GM13977 (cell line): ENCODE data around the gene FHL1.

Experiments
- DNase-seq: peaks from one replicate; pipeline ENCODE4 v3.0.0; 2012; ENCODE audit warnings: low spot score
- in situ Hi-C: fragments of 300-500 bp; cut with MboI; formaldehyde crosslinking; loops from one replicate; pipeline ENCODE4 v1.12.0; 2022; ENCODE audit warnings: low sequenced_read_pairs, low pct_unique_long_range_greater_than_20kb, mixed read lengths, inconsistent platforms; ENCODE audit not compliant: unreplicated experiment
- TF ChIP-seq, protein P1 (sequence below): IDR thresholded peaks from 2 replicates; pipeline ENCODE4 v1.5.1; 2012; ENCODE audit warnings: mild to moderate bottlenecking, control low read depth; ENCODE audit not compliant: insufficient read depth; ENCODE audit errors: extremely low read depth, missing control alignments

Gene FHL1

DNA sequence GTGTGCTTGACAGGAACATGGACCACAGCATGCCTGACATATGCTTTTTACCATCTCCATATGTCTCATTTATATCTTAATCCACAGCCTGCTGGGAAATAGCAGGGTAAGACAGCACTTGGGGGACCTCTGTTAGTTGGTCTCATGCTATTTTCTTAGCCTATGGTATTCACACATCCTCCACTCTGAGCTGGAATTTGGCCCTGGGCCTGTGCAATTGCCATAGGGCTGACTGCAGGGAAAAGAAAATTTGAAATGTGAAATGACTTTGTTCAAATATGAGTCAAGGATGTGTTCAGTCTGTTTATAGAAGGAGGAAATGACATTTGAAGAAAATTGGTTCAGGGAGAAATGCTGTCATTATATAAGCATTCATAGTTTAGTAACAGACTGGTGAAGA lies 113.4 kb downstream of the FHL1 start:
- TF ChIP-seq, protein P1, sequence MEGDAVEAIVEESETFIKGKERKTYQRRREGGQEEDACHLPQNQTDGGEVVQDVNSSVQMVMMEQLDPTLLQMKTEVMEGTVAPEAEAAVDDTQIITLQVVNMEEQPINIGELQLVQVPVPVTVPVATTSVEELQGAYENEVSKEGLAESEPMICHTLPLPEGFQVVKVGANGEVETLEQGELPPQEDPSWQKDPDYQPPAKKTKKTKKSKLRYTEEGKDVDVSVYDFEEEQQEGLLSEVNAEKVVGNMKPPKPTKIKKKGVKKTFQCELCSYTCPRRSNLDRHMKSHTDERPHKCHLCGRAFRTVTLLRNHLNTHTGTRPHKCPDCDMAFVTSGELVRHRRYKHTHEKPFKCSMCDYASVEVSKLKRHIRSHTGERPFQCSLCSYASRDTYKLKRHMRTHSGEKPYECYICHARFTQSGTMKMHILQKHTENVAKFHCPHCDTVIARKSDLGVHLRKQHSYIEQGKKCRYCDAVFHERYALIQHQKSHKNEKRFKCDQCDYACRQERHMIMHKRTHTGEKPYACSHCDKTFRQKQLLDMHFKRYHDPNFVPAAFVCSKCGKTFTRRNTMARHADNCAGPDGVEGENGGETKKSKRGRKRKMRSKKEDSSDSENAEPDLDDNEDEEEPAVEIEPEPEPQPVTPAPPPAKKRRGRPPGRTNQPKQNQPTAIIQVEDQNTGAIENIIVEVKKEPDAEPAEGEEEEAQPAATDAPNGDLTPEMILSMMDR = no peak
- no peak for DNase-seq
- in situ Hi-C loops = loop anchor here (10.0 to 25.0 kb wide), 2 partner anchors 223 to 444 kb away; no protein-coding TSS in a partner anchor
